CD4-positive, alpha-beta T cell treated with Interleukin-2 at 100 ng/mL for 4 hours (primary cell): Measurements from ENCODE around the gene SPATS2L.

Experiments
- DNase-seq: peaks from one replicate; pipeline ENCODE4 v3.0.0-alpha.2; 2020; ENCODE audit warnings: low spot score

The SPATS2L gene

GRCh38 chr2:200509612-200510433, 203.3 kb downstream of the SPATS2L start, which contains the start of gene KCTD18:
Gene KCTD18, minus strand, starts transcription at chr2:200510068. Its CDS starts 3,052 bp downstream, at chr2:200507016.
- peak; percentile 91 for DNase-seq

- DNase-seq = peak; percentile 8
These were observed 208.7 kb downstream of the SPATS2L start for GRCh38 chr2:200515155-200515554.

- DNase-seq = no peak
These were observed 216.7 kb downstream of the SPATS2L start for GRCh38 chr2:200523158-200523557.

GRCh38 chr2:200523604-200524003, 217.1 kb downstream of the SPATS2L start:
- no peak for DNase-seq

GRCh38 chr2:200525066-200525465, 218.6 kb downstream of the SPATS2L start:
- no peak for DNase-seq

- DNase-seq = no peak
These were observed 219.0 kb downstream of the SPATS2L start for GRCh38 chr2:200525551-200525881.

- DNase-seq = peak; percentile 95
These were observed 219.6 kb downstream of the SPATS2L start, which contains the start of gene SGO2 for GRCh38 chr2:200525882-200526651. Gene SGO2, plus strand, starts transcription at chr2:200526207. Its CDS starts 6,769 bp downstream, at chr2:200532976.

GRCh38 chr2:200528228-200528627, 221.7 kb downstream of the SPATS2L start:
- DNase-seq = no peak
